BJ (cell line): ENCODE results near the gene SERPINA4. TPM values are rescaled to one million over a fixed set of nuclear protein-coding genes. Genes with fewer than 3 reads are reported as not detected.

Experiments used
- CTCF ChIA-PET: fragments of 350-600 bp; formaldehyde crosslinking; extraction: SDS; loops from one replicate; lab custom pipeline; 2021; ENCODE audit warnings: antibody characterized with exemption, inconsistent platforms; lab: Yijun Ruan, JAX
- POLR2A ChIA-PET: fragments of 300-600 bp; sonication (Branson Sonifier 250); formaldehyde crosslinking; extraction: SDS; loops from one replicate; lab custom pipeline; 2021; ENCODE audit warnings: antibody characterized with exemption; lab: Charles Lee
- DNase-seq: peaks from one replicate; pipeline ENCODE4 v3.0.0-alpha.2; 2011; ENCODE audit warnings: low read depth
- H3K27me3 ChIP-seq: 2 replicates; pipeline ENCODE4 v1.6.0; 2011; ENCODE audit warnings: low read length; ENCODE audit not compliant: control insufficient read depth, insufficient read depth
- H3K36me3 ChIP-seq: 2 replicates; pipeline ENCODE4 v1.5.1; 2011; ENCODE audit warnings: low read length; ENCODE audit not compliant: control insufficient read depth, insufficient read depth
- H3K4me3 ChIP-seq: 2 replicates; pipeline ENCODE4 v1.5.1; 2011; ENCODE audit warnings: low read depth, mild to moderate bottlenecking, control low read depth, low read length
- polyA plus RNA-seq: library from polyadenylated mRNA; depleted of rRNA; stranded (reverse); fragments of >200 nt; gene quantifications from 2 replicates; pipeline ENCODE4 v1.2.3, GENCODE V29; 2011
- TF ChIP-seq, protein P1 (sequence below): IDR thresholded peaks from 2 replicates; pipeline ENCODE4 v1.5.1; 2011; ENCODE audit warnings: low read depth, mild to moderate bottlenecking, control low read depth, inconsistent platforms, low read length, moderate library complexity; ENCODE audit not compliant: insufficient read depth

The SERPINA4 gene
- polyA plus RNA-seq, 1 experiment = not detected

DNA sequence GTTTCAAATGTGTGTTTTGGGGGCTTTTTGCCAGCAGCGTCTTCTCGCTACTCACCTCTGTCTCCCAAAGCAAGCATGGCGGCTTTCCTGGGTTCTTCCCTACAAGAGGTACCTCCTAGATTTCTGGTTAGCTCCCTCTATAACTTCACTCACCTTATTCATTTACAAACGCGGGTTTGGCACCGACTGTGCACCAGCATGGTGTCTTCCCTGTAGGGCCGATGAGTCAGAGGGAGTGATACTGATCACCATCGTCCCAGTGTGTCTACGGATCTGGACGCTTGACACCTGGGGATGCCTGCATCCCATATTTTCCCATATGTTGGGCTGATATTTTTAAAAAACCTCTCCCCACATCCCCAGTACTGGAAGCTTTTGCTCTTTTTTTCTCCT, 44.0 kb upstream of the SERPINA4 start:
- Histone ChIP-seq H3K4me3 (no peak overlapping the region), H3K36me3 (no peaks in the 10 kb centered on the region), H3K27me3 (no peaks in the 10 kb centered on the region)
- ChIA-PET POLR2A (no interaction called here), CTCF (no interaction called here)
- no peak for DNase-seq
- TF ChIP-seq, protein P1, sequence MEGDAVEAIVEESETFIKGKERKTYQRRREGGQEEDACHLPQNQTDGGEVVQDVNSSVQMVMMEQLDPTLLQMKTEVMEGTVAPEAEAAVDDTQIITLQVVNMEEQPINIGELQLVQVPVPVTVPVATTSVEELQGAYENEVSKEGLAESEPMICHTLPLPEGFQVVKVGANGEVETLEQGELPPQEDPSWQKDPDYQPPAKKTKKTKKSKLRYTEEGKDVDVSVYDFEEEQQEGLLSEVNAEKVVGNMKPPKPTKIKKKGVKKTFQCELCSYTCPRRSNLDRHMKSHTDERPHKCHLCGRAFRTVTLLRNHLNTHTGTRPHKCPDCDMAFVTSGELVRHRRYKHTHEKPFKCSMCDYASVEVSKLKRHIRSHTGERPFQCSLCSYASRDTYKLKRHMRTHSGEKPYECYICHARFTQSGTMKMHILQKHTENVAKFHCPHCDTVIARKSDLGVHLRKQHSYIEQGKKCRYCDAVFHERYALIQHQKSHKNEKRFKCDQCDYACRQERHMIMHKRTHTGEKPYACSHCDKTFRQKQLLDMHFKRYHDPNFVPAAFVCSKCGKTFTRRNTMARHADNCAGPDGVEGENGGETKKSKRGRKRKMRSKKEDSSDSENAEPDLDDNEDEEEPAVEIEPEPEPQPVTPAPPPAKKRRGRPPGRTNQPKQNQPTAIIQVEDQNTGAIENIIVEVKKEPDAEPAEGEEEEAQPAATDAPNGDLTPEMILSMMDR = no peak

GRCh38 chr14:94517641-94518257, 43.5 kb upstream of the SERPINA4 start:
- POLR2A ChIA-PET = no interaction called here

DNA sequence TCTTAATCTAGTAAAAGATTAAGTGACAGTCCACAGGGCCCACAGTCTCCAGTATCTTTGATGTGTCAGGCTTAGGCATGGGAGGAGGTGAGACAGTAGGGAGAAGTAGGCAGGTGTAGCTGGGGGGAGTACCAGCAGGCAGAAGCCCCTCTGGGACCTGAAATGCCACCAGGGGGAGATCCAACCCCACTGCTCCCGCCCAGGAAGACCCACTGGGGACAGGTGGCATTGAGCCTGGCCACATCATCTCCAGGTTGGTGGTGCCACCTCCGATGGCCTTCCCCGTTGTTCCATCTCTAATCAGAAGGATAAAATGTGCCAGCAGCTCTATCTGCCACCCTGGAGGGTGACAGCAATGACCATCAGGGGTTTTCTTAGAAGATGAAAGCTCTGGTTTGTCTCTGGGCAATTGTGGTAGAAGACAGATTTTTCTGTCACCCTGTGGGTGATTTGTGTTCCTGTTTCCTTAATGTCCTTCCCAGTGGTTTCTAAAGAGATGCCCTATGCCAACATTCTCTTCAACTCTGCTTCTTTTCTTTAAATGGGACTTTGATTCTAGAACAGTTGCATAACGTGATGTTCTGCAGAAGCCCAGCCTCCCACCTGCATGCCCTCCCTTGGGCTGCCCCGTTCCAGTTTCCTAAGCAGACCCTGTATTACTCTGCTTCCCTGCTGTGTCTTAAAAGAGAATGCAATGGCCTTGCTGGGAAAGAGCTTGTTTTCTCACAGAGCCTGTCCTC, 39.7 kb upstream of the SERPINA4 start:
- ChIA-PET POLR2A (no interaction called here), CTCF (interaction anchor here (1.4 to 1.7 kb wide), 2 partner anchors 28 to 35 kb away, joined by 5 to 6 read pairs; no protein-coding TSS in a partner anchor)
- TF ChIP-seq, protein P1 = no peak
- no peak for DNase-seq
- no peak overlapping the region for H3K4me3 ChIP-seq
- no peaks in the 10 kb centered on the region for H3K27me3 ChIP-seq
- no peaks in the 10 kb centered on the region for H3K36me3 ChIP-seq

More at GRCh38 chr14:94517641-94518257, 43.5 kb upstream of the SERPINA4 start:
- CTCF ChIA-PET = no interaction called here
- Histone ChIP-seq H3K36me3 (no peaks in the 10 kb centered on the region), H3K4me3 (no peak overlapping the region), H3K27me3 (no peaks in the 10 kb centered on the region)
- DNase-seq = no peak
- TF ChIP-seq, protein P1 = no peak

DNA sequence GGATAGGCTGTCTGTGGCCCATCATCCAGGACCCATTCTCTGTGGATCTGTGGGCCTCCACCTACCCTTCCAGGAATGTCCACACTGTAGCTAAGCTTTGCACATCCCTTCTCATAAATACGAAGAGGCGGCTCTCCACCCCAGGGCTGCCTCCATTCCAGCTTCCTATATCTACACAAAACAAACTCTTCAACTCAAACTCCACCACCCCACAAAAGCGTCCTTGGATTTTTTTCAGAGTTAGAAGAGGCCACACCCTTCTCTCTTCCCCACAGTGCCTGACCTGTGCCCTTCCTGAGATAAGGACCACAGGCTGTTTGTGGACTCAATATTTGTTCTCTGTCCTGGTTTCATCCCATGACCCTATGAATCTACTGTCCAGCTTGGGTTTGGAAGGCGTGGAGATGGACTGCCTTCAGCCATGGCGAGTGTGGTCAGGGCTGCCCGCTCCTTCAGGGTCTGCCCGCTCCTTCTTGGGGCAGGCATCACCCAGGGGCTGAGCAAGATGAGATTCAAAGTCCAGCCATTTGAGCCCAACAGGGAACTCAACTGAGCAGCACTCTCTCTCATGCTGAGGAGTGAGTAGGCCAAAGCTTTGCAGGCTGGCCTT, 39.0 kb upstream of the SERPINA4 start:
- no peak overlapping the region for H3K4me3 ChIP-seq
- no peak for DNase-seq
- TF ChIP-seq, protein P1 = no peak
- no peaks in the 10 kb centered on the region for H3K36me3 ChIP-seq
- ChIA-PET CTCF (interaction anchor here (1.4 to 1.7 kb wide), 2 partner anchors 27 to 36 kb away, joined by 5 to 6 read pairs; no protein-coding TSS in a partner anchor), POLR2A (no interaction called here)
- no peaks in the 10 kb centered on the region for H3K27me3 ChIP-seq

DNA sequence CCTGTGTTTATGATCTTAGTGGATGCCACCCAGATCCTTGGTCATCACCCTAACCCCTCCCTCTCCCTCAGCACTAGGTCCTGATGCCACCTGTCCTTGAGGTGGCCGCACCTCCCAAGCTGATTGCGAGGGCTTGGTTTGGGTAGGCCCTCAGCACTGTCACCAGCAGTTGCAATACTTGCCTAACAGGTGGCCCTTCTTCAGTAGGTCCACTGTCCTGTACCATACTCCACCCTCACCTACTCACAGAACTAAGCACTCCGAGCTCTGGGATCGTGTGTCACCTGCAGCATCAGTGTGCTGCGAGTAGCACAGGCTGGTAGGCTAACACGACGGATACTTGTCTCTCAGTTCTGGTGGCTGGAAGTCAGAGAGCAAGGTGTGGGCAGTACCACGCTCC, 38.0 kb upstream of the SERPINA4 start:
- TF ChIP-seq, protein P1 = no peak
- no peaks in the 10 kb centered on the region for H3K27me3 ChIP-seq
- POLR2A ChIA-PET = no interaction called here
- DNase-seq = no peak
- H3K36me3 ChIP-seq = no peaks in the 10 kb centered on the region
- CTCF ChIA-PET = interaction anchor here (1.7 kb wide), 1 partner anchor 37 kb away, joined by 5 read pairs; no protein-coding TSS in a partner anchor
- H3K4me3 ChIP-seq = no peak overlapping the region
